ENCODE results near the gene TTLL3.
"Not testable (repeated sequence)": the region's sequence is repeated elsewhere in the genome, so short reads cannot be mapped to it uniquely, and the experiment has no call there.

TTLL3 gene

GRCh38 chr3:9841015-9841414, 31.0 kb downstream of the TTLL3 start:
- no peak for DNase-seq (ENCODE audit: low spot score)

DNA sequence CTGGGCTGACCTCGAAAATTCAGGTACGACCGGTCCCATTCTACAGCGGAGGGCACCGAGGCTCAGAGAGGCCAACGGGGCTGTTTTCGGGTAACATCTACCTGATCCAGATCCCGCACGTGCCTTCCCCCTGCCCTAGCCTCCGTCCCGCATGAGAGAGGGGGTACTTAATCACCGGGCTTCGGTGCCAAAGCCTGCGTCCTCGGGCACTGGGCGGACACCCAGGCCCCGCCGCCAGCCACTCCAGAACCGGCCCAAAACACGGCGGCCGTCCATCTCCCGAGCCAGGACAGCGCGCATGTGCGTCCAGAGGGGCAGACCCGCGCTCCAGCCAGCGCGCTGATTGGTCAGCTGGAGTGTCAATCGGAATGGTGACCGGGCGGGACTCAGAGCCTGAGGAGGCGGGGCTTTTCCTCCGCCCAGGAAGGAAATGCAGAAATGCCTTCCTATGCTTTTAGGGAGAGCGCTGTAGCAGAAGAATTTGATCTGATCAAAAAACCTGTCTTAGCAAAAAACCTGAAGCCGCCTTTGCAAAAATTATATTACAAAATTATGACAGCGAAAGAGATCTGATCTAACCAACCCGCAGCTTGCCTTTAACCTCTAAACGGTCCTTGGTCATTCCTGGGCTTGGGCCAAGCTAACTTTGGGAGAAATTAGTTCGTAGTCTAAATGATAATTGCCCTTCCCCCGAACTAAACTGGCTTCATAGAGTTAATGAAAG, 33.8 kb downstream of the TTLL3 start, which contains the start of gene RPUSD3:
Gene RPUSD3, minus strand, starts transcription at position 294 of the 724 bp plus-strand sequence. Its CDS starts 18 bp downstream, at position 276.
- DNase-seq (ENCODE audit: low spot score): peak; percentile 100

DNA sequence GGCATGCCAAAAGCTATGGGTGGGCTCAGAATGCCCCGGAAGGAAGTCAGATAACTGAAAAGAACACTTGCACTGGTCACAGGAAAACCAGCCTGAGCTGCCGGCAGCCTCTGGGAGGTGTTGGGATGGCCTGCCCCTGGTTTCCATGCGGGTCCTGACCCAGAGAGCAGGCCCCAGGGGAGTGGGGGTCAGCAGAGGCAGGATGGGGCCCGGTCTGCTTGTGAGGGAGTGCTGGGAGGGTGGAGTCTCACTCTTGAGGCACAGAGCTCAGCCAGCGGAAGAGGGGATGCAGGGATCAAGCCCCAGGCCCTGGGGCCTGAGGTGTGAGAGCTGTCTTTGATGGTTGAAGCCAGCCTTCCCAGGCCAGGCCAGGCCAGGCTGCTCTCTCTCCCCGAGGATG, 36.2 kb downstream of the TTLL3 start:
- no peak for DNase-seq (ENCODE audit: low spot score)

- DNase-seq (ENCODE audit: low spot score): no peak
Observed at GRCh38 chr3:9846931-9847488, 36.9 kb downstream of the TTLL3 start.

DNA sequence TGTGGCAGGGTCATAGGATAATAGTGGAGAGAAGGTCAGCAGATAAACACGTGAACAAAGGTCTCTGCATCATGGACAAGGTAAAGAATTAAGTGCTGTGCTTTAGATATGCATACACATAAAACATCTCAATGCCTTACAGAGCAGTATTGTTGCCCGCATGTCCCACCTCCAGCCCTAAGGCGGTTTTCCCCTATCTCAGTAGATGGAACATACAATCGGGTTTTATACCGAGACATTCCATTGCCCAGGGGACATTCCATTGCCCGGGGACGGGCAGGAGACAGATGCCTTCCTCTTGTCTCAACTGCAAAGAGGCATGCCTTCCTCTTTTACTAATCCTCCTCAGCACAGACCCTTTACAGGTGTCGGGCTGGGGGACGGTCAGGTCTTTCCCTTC, 37.8 kb downstream of the TTLL3 start:
- DNase-seq (ENCODE audit: low spot score): not testable (repeated sequence)

DNA sequence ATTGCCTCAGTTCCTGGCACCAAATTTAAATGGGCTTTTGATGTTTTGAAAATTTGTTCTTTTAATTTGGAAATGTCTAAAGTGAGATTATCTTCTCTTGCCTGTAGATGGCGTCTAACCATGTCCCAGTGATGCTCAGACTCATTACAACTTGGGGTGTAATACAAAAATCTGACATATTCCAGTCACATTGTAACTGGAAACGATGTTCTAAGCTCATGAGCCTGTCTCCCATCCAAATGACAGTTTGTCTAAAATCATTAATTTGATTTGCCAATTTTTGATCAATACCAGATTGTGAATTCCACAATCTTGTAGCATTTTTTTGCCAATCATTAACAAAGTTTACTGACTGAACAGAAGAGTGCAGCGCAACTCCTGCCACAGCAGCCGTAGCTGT, 38.8 kb downstream of the TTLL3 start:
- DNase-seq (ENCODE audit: low spot score): not testable (repeated sequence)

DNA sequence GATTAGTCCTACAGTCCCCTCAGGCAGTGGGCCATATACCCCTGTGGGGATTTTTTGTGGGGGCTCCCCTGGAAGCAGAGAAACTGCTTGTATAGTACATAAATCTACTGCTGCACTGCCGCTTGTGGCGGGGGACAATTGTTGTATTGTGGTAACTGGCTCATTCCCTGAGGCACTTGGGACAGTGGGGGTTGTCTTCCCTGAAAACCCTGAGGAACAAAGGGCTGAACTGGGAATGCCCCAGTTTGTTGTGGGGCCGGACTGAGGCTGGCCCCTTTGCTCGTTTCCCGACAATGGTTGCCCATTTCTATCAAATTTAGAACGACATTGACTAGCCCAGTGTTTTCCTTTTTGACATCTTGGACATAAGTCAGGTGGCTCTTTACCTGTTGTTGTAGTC, 41.3 kb downstream of the TTLL3 start:
- not testable (repeated sequence) for DNase-seq (ENCODE audit: low spot score)

GRCh38 chr3:9851926-9852325, 41.9 kb downstream of the TTLL3 start:
- not testable (repeated sequence) for DNase-seq (ENCODE audit: low spot score)

DNA sequence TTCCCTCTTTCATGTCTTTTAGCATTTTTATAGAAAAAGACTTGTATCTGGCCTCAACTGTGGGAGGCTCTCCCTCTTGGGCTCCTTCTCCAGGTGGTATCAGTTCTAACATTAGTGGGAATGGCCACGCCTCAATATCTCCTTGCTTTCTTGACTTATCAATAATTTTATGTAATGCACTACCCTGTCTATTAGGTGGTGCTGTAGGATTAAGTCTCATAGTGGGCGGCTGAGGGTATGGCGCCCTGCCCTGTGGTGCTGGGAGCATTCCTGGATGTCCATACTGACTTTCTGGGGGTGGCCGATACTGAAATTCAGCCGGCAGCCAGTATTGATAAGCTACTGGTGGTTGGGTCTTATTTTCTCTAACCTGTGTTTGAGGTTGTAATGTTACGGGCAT, 42.5 kb downstream of the TTLL3 start:
- DNase-seq (ENCODE audit: low spot score): no peak

DNA sequence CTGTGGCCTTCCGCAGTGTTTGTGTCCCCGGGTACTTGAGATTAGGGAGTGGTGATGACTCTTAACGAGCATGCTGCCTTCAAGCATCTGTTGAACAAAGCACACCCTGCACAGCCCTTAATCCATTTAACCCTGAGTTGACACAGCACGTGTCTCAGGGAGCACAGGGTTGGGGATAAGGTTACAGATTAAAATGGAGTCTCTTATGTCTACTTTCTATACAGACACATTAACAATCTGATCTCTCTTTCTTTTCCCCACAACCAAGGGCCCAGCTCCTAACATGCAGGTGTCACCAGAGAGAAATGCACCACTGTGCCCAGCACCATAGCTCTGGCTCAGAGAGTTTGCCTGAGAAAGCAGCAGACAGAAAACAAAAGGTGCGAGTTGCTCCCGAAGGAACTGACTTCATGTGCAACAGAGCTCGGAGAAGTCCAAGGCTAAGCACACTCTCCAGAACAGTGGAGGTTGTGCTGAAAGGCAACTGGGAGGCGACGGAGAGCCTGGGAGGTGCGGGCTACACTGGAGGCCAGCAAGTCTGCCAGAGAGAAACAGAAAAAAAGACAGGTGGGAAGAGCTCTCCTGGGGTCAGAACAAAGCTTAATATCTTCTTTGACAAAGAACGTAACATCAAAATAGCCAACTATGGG, 44.4 kb downstream of the TTLL3 start:
- not testable (repeated sequence) for DNase-seq (ENCODE audit: low spot score)

DNA sequence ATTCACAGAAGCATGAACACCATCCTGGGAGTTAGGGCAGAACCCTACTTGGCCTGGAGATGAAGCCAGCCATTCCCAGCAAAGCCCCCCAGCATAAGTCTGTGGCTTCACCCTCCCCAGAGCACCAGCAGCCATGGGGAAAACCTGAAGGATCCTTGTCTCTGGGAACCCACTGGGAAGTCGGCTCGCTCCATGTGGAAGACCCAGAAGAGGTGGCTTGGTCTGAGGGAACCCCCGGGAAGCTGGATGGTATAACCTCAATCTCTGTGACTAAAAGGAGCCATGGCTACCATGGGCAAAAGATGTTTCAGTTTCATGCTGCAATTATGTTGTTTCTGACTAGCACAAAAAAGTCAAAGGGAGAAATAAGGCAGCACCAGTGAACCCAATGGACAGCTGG, 45.5 kb downstream of the TTLL3 start:
- DNase-seq (ENCODE audit: low spot score): no peak

DNA sequence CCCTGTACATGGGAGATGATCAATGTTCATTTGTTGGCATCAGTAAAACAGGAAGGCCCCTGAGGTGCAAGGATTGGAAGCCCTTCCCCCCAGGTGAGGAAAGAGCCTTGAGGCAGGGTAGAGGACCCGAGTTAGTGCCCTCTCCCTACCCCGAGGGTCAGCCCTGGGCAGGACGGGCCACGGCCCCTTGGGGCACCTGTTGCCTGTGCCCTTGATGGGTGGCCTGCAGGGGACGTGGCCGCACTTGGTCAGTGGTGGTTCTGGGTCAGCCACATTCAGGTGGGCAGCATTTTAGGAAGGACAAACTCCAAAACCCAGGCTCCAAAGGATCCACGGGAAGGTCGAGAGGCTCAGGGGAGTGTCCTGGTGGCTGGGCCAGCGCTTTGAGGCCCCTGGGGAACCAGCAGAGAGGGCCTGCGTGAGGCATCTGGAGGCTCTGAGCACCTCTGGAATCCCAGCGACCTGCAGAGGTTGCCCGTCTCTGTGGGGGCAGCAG, 49.5 kb downstream of the TTLL3 start:
- no peak for DNase-seq (ENCODE audit: low spot score)

DNA sequence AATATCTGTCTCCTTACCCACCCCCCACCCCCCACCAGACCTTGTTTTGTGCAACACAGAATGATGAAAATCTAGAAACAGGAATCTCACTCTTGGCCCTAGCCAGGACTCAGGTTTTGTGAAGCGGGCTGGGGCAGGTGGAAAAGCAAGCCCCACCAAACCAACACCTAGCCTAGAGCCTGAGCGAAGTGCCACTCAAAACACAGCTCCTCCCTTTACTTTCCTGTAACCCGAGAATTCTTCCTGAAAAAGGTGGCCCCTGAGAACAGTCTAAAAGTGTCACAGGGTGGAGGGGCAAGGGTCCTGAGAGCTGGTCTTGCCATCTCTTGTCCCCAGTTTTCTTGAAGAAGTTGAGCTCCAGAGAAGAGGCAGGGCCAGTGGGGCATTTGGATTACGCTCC, 51.1 kb downstream of the TTLL3 start:
- DNase-seq (ENCODE audit: low spot score): no peak

- DNase-seq (ENCODE audit: low spot score): no peak
Observed at GRCh38 chr3:9861626-9862130, 51.6 kb downstream of the TTLL3 start.

DNA sequence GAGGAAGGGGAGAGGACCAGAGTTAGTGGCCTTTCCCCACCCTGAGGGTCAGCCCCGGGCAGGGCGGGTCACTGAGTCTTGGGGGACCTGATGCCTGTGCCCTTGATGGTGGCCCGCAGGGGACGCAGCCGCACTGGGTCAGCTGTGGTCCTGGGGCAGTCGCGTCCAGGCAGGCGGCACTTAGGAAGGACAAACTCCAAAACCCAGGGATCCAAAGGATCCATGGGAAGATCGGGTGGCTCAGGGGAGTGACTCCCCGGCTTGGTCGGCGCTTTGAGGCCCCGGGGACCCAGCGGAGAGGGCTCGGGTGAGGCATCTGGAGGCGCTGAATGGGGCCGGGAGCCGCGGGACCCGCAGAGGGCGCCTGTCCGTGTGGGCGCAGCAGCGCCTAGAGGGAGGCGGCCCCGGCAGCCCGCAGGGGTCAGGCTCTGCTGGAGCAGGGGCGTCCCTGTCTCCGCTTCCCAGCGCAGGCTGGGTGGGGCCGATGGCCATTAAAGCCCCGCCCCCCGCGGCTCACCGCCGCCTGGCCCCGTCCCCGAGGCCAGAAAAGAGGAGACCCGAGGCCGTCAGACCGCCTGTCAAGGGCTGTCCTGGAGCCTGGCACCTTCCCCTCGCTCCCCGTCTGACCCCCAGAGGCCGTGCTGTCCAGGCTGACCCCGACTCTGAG, 52.5 kb downstream of the TTLL3 start:
- peak; percentile 77 for DNase-seq (ENCODE audit: low spot score)

GRCh38 chr3:9863058-9863772, 53.2 kb downstream of the TTLL3 start:
- DNase-seq (ENCODE audit: low spot score): no peak

- DNase-seq (ENCODE audit: low spot score): no peak
Observed at GRCh38 chr3:9864200-9864927, 54.3 kb downstream of the TTLL3 start.

- DNase-seq (ENCODE audit: low spot score): not testable (repeated sequence)
Observed at GRCh38 chr3:9865125-9865637, 55.1 kb downstream of the TTLL3 start.

DNA sequence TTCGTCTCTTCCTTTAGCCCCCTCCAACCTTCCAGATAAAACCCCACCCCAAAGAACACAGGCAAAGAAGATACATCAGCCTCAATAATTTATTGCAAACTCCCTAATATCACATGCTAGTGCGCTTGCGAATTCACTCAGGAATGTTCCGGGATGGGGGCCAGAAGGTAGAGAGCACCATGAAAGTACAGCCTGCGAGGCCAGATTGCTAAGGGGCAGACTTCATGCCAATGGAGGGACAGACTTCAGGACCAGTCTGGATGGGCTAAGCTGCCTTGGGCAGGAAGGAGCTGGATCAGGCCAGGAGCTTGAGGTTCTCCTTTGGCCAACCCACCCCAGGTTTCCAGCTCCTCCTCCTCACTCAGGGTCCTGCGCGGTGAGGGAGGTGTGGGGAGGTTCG, 56.6 kb downstream of the TTLL3 start:
- no peak for DNase-seq (ENCODE audit: low spot score)

- no peak for DNase-seq (ENCODE audit: low spot score)
Observed at GRCh38 chr3:9867106-9867505, 57.0 kb downstream of the TTLL3 start.

- no peak for DNase-seq (ENCODE audit: low spot score)
Observed at GRCh38 chr3:9869955-9870354, 59.9 kb downstream of the TTLL3 start.
